Measurements from ENCODE around the gene HSFX3.
"Not testable (repeated sequence)": the region's sequence is repeated elsewhere in the genome, so short reads cannot be mapped to it uniquely, and the experiment has no call there.

The HSFX3 gene

GRCh38 chrX:149549701-149550100 lies at the start of gene HSFX3:
Gene HSFX3, minus strand, starts transcription at chrX:149549924. Its CDS starts 72 bp downstream, at chrX:149549852.
- not testable (repeated sequence) for DNase-seq (ENCODE audit: low read depth)

- DNase-seq (ENCODE audit: low read depth) = not testable (repeated sequence)
These were observed 48.9 kb upstream of the HSFX3 start for GRCh38 chrX:149598603-149599002.

- not testable (repeated sequence) for DNase-seq (ENCODE audit: low read depth)
These were observed 46.2 kb upstream of the HSFX3 start for GRCh38 chrX:149595943-149596342.

GRCh38 chrX:149595214-149595613 lies 45.5 kb upstream of the HSFX3 start, which contains the start of gene HSFX2:
Gene HSFX2, minus strand, starts transcription at chrX:149595314. Its CDS starts 614 bp downstream, at chrX:149594700.
- not testable (repeated sequence) for DNase-seq (ENCODE audit: low read depth)

- not testable (repeated sequence) for DNase-seq (ENCODE audit: low read depth)
These were observed 41.3 kb upstream of the HSFX3 start for GRCh38 chrX:149590993-149591392.

GRCh38 chrX:149587359-149587758 lies 37.6 kb upstream of the HSFX3 start, which contains the start of gene MAGEA9B:
Gene MAGEA9B, minus strand, starts transcription at chrX:149587459. Its CDS starts 4,280 bp downstream, at chrX:149583179.
- not testable (repeated sequence) for DNase-seq (ENCODE audit: low read depth)

- not testable (repeated sequence) for DNase-seq (ENCODE audit: low read depth)
These were observed 35.9 kb upstream of the HSFX3 start for GRCh38 chrX:149585631-149586030.

- not testable (repeated sequence) for DNase-seq (ENCODE audit: low read depth)
These were observed 23.7 kb upstream of the HSFX3 start for GRCh38 chrX:149573456-149573855.

GRCh38 chrX:149572743-149573142 lies 23.0 kb upstream of the HSFX3 start:
- DNase-seq (ENCODE audit: low read depth) = no peak

- no peak for DNase-seq (ENCODE audit: low read depth)
These were observed 22.0 kb upstream of the HSFX3 start for GRCh38 chrX:149571770-149572169.

GRCh38 chrX:149570668-149571067 lies 20.9 kb upstream of the HSFX3 start:
- DNase-seq (ENCODE audit: low read depth) = no peak

GRCh38 chrX:149569770-149570169 lies 20.0 kb upstream of the HSFX3 start:
- DNase-seq (ENCODE audit: low read depth) = no peak

GRCh38 chrX:149568701-149569296 lies 19.1 kb upstream of the HSFX3 start:
- no peak for DNase-seq (ENCODE audit: low read depth)

GRCh38 chrX:149567621-149568417 lies 18.1 kb upstream of the HSFX3 start:
- no peak for DNase-seq (ENCODE audit: low read depth)

GRCh38 chrX:149563359-149563758 lies 13.6 kb upstream of the HSFX3 start:
- no peak for DNase-seq (ENCODE audit: low read depth)

GRCh38 chrX:149555251-149555650 lies 5.5 kb upstream of the HSFX3 start:
- DNase-seq (ENCODE audit: low read depth) = not testable (repeated sequence)

GRCh38 chrX:149551939-149552248 lies 2.2 kb upstream of the HSFX3 start:
- not testable (repeated sequence) for DNase-seq (ENCODE audit: low read depth)

- not testable (repeated sequence) for DNase-seq (ENCODE audit: low read depth)
These were observed 1.7 kb upstream of the HSFX3 start for GRCh38 chrX:149551245-149551938.

GRCh38 chrX:149550454-149550853 lies 730 bp upstream of the HSFX3 start:
- not testable (repeated sequence) for DNase-seq (ENCODE audit: low read depth)

GRCh38 chrX:149547782-149548181 lies 1.9 kb downstream of the HSFX3 start:
- not testable (repeated sequence) for DNase-seq (ENCODE audit: low read depth)

- not testable (repeated sequence) for DNase-seq (ENCODE audit: low read depth)
These were observed 2.8 kb downstream of the HSFX3 start for GRCh38 chrX:149546962-149547361.
